Measurements from ENCODE around the gene PDK4. TPM values are rescaled to one million over a fixed set of nuclear protein-coding genes. Genes with fewer than 3 reads are reported as not detected.

Gene PDK4
- total RNA-seq, 2 experiments from 2014 or later, result not detected

DNA sequence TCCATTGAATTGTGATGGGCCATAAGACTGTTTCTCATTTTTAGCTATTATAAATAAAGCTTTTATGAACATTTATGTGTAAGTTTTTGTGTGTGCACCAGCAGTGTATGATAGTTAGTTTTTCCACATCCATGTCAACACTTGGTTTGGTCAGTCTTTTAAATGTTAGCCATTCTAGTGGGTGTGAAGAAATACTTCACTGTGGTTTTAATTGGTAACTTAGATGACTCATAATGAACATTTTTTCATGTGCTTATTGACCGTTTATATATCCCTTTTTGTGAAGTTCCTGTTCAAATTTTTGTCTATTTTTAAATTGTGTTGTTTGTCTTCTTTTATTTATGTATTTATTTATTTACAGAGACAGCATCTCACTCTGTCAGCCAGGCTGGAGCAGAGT is 23.6 kb upstream of the PDK4 start:
- intact Hi-C loops (cut with DNase I, micrococcal nuclease), result no loop called here
- Mint-ChIP-seq H3K27me3 (peaks cover 4% of the 10 kb centered on the region), H3K27ac (no peak overlapping the region), H3K36me3 (ENCODE audit: low read depth) (no peaks in the 10 kb centered on the region), H3K9me3 (peaks cover 2% of the 10 kb centered on the region), H3K4me1 (ENCODE audit: low read depth) (no peaks in the 10 kb centered on the region), H3K4me3 (no peak overlapping the region)
- DNase-seq (no peak), ATAC-seq (ENCODE audit: poor library complexity) (no peak)
- ChIA-PET CTCF (no interaction called here), POLR2A (no interaction called here)
- Histone ChIP-seq H3K27ac (ENCODE audit: low read depth in 1 of 2, low read length in 2 of 2) (no peak overlapping the region), H3K27me3 (ENCODE audit: control insufficient read depth in 1 of 2, insufficient read depth in 2 of 2, low read length in 2 of 2) (no peaks in the 10 kb centered on the region), H3K36me3 (ENCODE audit: insufficient read depth, low read length) (no peaks in the 10 kb centered on the region), H3K9me3 (ENCODE audit: control insufficient read depth in 1 of 2, insufficient read depth in 1 of 2, low read length in 2 of 2) (no peaks in the 10 kb centered on the region), H3K4me1 (ENCODE audit: insufficient read depth, low read length) (no peaks in the 10 kb centered on the region), H3K4me3 (ENCODE audit: low read length) (no peak overlapping the region)
- TF ChIP-seq, protein P1, sequence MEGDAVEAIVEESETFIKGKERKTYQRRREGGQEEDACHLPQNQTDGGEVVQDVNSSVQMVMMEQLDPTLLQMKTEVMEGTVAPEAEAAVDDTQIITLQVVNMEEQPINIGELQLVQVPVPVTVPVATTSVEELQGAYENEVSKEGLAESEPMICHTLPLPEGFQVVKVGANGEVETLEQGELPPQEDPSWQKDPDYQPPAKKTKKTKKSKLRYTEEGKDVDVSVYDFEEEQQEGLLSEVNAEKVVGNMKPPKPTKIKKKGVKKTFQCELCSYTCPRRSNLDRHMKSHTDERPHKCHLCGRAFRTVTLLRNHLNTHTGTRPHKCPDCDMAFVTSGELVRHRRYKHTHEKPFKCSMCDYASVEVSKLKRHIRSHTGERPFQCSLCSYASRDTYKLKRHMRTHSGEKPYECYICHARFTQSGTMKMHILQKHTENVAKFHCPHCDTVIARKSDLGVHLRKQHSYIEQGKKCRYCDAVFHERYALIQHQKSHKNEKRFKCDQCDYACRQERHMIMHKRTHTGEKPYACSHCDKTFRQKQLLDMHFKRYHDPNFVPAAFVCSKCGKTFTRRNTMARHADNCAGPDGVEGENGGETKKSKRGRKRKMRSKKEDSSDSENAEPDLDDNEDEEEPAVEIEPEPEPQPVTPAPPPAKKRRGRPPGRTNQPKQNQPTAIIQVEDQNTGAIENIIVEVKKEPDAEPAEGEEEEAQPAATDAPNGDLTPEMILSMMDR (IDR thresholded peaks at IDR 0.05), result no peak

DNA sequence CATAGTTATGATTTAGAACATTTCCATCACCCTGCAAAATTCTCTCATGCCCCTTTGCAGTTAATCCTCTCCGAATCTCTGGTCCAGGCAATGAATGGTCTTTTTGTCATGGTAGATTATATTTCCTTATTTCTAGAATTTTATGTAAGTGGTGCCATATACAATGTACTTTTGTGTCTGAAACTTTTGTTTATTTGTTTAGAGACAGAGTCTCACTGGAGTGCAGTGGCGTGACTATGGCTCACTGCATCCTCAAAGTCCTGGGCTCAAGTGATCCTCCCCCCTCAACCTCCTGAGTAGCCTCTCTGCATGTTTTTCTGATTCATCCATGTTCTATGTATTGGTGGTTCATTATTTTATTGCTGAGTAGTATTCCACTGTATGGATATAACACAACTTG is 23.2 kb upstream of the PDK4 start:
- no peaks in the 10 kb centered on the region for H3K27me3 ChIP-seq (ENCODE audit: control insufficient read depth in 1 of 2, insufficient read depth in 2 of 2, low read length in 2 of 2)

DNA sequence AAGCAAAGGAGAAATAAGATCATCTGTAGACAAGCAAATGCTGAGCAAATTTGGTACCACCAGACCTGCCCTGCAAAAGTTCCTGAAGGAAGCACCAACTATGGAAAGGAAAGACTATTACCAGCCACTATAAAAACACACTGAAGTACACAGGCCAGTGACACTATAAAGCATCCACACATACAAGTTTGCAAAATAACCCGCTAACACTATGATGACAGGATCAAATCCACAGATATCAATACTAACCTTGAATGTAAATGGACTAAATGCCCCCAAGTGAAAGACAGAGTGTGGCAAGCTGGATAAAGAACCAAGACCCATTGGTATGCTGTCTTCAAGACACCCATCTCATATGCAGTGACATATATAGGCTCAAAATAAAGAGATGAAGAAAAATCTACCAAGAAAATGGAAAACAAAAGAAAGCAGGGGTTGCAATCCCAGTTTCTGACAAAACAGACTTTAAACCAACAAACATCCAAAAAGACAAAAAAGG is 18.2 kb upstream of the PDK4 start:
- CTCF ChIA-PET, result no interaction called here
- H3K27ac ChIP-seq (ENCODE audit: low read depth in 1 of 2, low read length in 2 of 2), result no peak overlapping the region
- no peak overlapping the region for H3K4me3 ChIP-seq (ENCODE audit: low read length)
- H3K4me3 Mint-ChIP-seq, result no peak overlapping the region
- DNase-seq (no peak), ATAC-seq (ENCODE audit: poor library complexity) (no peak)
- no peaks in the 10 kb centered on the region for H3K4me1 ChIP-seq (ENCODE audit: insufficient read depth, low read length)
- peaks cover 0 to 2% of the 10 kb centered on the region in 2 experiments for H3K27me3 ChIP-seq (ENCODE audit: control insufficient read depth in 1 of 2, insufficient read depth in 2 of 2, low read length in 2 of 2)
- POLR2A ChIA-PET, result no interaction called here
- H3K4me1 Mint-ChIP-seq (ENCODE audit: low read depth), result no peaks in the 10 kb centered on the region
- peaks cover 9% of the 10 kb centered on the region for H3K9me3 Mint-ChIP-seq
- peaks cover 0 to 4% of the 10 kb centered on the region in 2 experiments for H3K9me3 ChIP-seq (ENCODE audit: control insufficient read depth in 1 of 2, insufficient read depth in 1 of 2, low read length in 2 of 2)
- TF ChIP-seq, protein P1 (IDR thresholded peaks at IDR 0.05), result no peak
- peaks cover 16% of the 10 kb centered on the region for H3K27me3 Mint-ChIP-seq
- H3K27ac Mint-ChIP-seq, result no peak overlapping the region
- no peaks in the 10 kb centered on the region for H3K36me3 Mint-ChIP-seq (ENCODE audit: low read depth)
- intact Hi-C loops (cut with DNase I, micrococcal nuclease), result no loop called here
- H3K36me3 ChIP-seq (ENCODE audit: insufficient read depth, low read length), result no peaks in the 10 kb centered on the region

More for the DNA sequence above, 23.2 kb upstream of the PDK4 start:
- H3K4me1 Mint-ChIP-seq (ENCODE audit: low read depth), result no peaks in the 10 kb centered on the region
- H3K9me3 ChIP-seq (ENCODE audit: control insufficient read depth in 1 of 2, insufficient read depth in 1 of 2, low read length in 2 of 2), result no peaks in the 10 kb centered on the region
- intact Hi-C loops (cut with DNase I, micrococcal nuclease), result no loop called here
- CTCF ChIA-PET, result no interaction called here
- peaks cover 2% of the 10 kb centered on the region for H3K9me3 Mint-ChIP-seq
- no peaks in the 10 kb centered on the region for H3K36me3 Mint-ChIP-seq (ENCODE audit: low read depth)
- TF ChIP-seq, protein P1 (IDR thresholded peaks at IDR 0.05), result no peak
- no peaks in the 10 kb centered on the region for H3K4me1 ChIP-seq (ENCODE audit: insufficient read depth, low read length)
- no peak overlapping the region for H3K27ac ChIP-seq (ENCODE audit: low read depth in 1 of 2, low read length in 2 of 2)
- H3K4me3 ChIP-seq (ENCODE audit: low read length), result no peak overlapping the region
- POLR2A ChIA-PET, result no interaction called here
- ATAC-seq (ENCODE audit: poor library complexity), result no peak
- no peaks in the 10 kb centered on the region for H3K36me3 ChIP-seq (ENCODE audit: insufficient read depth, low read length)
- no peak overlapping the region for H3K27ac Mint-ChIP-seq
- H3K4me3 Mint-ChIP-seq, result no peak overlapping the region
- DNase-seq, result no peak
- H3K27me3 Mint-ChIP-seq, result peaks cover 4% of the 10 kb centered on the region
